ENCODE measurements around the gene GSG1L. TPM values are rescaled to one million over a fixed set of nuclear protein-coding genes. Genes with fewer than 3 reads are reported as not detected.

The GSG1L gene
- polyA plus RNA-seq, 1 donor (not counting 4 experiments of a cell fraction or from before 2014, with no cell fraction given), result not detected

GRCh38 chr16:27911486-27911885, 152.0 kb downstream of the GSG1L start:
- no peaks in the 10 kb centered on the region for H3K9me3 ChIP-seq (ENCODE audit: control insufficient read depth, low read depth, low read length)
- H3K4me2 ChIP-seq (ENCODE audit: control insufficient read depth, extremely low read depth, insufficient read depth, low read depth, low read length), result no peak overlapping the region
- no peaks in the 10 kb centered on the region for H3K9me1 ChIP-seq (ENCODE audit: control insufficient read depth, extremely low read depth, insufficient read depth, low read length)
- no peaks in the 10 kb centered on the region for H3K79me2 ChIP-seq (ENCODE audit: control insufficient read depth, insufficient read depth, low read length)
- no peak overlapping the region for H2AFZ ChIP-seq (ENCODE audit: control insufficient read depth, low read length)
- FAIRE-seq (no peak), DNase-seq (ENCODE audit: low read depth, low spot score) (no peak)
- H3K9ac ChIP-seq (ENCODE audit: control insufficient read depth, extremely low read depth, insufficient read depth, low read length), result no peak overlapping the region
- H4K20me1 ChIP-seq (ENCODE audit: control insufficient read depth, extremely low read depth, insufficient read depth, low read length), result no peaks in the 10 kb centered on the region
- dilution Hi-C loops (cut with MboI; ENCODE audit: extremely low pct_ligation_motif_present, low sequenced_read_pairs), result no loop called here
- TF ChIP-seq EZH2 (IDR thresholded peaks at IDR 0.05; ENCODE audit: low read length) (no peak), CTCF (optimal IDR thresholded peaks at IDR 0.05 in 1 of 3, IDR thresholded peaks at IDR 0.05 in 1 of 3, conservative IDR thresholded peaks at IDR 0.05 in 1 of 3; ENCODE audit: extremely low read depth in 1 of 3, insufficient read depth in 2 of 3, low read length in 3 of 3) (no peak)
- H3K4me1 ChIP-seq (ENCODE audit: control insufficient read depth, extremely low read depth, insufficient read depth, low read length), result no peaks in the 10 kb centered on the region
- no peak overlapping the region for H3K27ac ChIP-seq (ENCODE audit: control insufficient read depth, insufficient read depth, low read length)
- no peaks in the 10 kb centered on the region for H3K27me3 ChIP-seq (ENCODE audit: control insufficient read depth, extremely low read depth, insufficient read depth, low read length)
- H3K4me3 ChIP-seq (ENCODE audit: control insufficient read depth in 2 of 3, extremely low read depth in 1 of 3, insufficient read depth in 2 of 3, low read depth in 1 of 3, low read length in 3 of 3), result no peak overlapping the region
- H3K36me3 ChIP-seq (ENCODE audit: control insufficient read depth in 2 of 2, extremely low read depth in 1 of 2, insufficient read depth in 2 of 2, low read length in 2 of 2), result no peaks in the 10 kb centered on the region

GRCh38 chr16:27907457-27907972, 156.0 kb downstream of the GSG1L start:
- H3K9me1 ChIP-seq (ENCODE audit: control insufficient read depth, extremely low read depth, insufficient read depth, low read length), result no peaks in the 10 kb centered on the region
- no peak overlapping the region for H3K4me3 ChIP-seq (ENCODE audit: control insufficient read depth in 2 of 3, extremely low read depth in 1 of 3, insufficient read depth in 2 of 3, low read depth in 1 of 3, low read length in 3 of 3)
- dilution Hi-C loops (cut with MboI; ENCODE audit: extremely low pct_ligation_motif_present, low sequenced_read_pairs), result no loop called here
- H3K4me2 ChIP-seq (ENCODE audit: control insufficient read depth, extremely low read depth, insufficient read depth, low read depth, low read length), result no peak overlapping the region
- H3K4me1 ChIP-seq (ENCODE audit: control insufficient read depth, extremely low read depth, insufficient read depth, low read length), result no peaks in the 10 kb centered on the region
- H3K27ac ChIP-seq (ENCODE audit: control insufficient read depth, insufficient read depth, low read length), result no peak overlapping the region
- TF ChIP-seq CTCF (optimal IDR thresholded peaks at IDR 0.05 in 1 of 3, IDR thresholded peaks at IDR 0.05 in 1 of 3, conservative IDR thresholded peaks at IDR 0.05 in 1 of 3; ENCODE audit: extremely low read depth in 1 of 3, insufficient read depth in 2 of 3, low read length in 3 of 3) (no peak), EZH2 (IDR thresholded peaks at IDR 0.05; ENCODE audit: low read length) (no peak)
- DNase-seq (ENCODE audit: low read depth, low spot score) (no peak), FAIRE-seq (no peak)
- H2AFZ ChIP-seq (ENCODE audit: control insufficient read depth, low read length), result no peak overlapping the region
- no peak overlapping the region for H3K9ac ChIP-seq (ENCODE audit: control insufficient read depth, extremely low read depth, insufficient read depth, low read length)
- no peaks in the 10 kb centered on the region for H3K36me3 ChIP-seq (ENCODE audit: control insufficient read depth in 2 of 2, extremely low read depth in 1 of 2, insufficient read depth in 2 of 2, low read length in 2 of 2)
- H3K79me2 ChIP-seq (ENCODE audit: control insufficient read depth, insufficient read depth, low read length), result no peaks in the 10 kb centered on the region
- no peaks in the 10 kb centered on the region for H3K9me3 ChIP-seq (ENCODE audit: control insufficient read depth, low read depth, low read length)
- H3K27me3 ChIP-seq (ENCODE audit: control insufficient read depth, extremely low read depth, insufficient read depth, low read length), result no peaks in the 10 kb centered on the region
- no peaks in the 10 kb centered on the region for H4K20me1 ChIP-seq (ENCODE audit: control insufficient read depth, extremely low read depth, insufficient read depth, low read length)

Data from keratinocyte (primary cell).